ENCODE results near the gene SMIM5.
A peak's percentile ranks its signal among the peaks of the same experiment; 100 is the strongest.

The SMIM5 gene

GRCh38 chr17:75681289-75681688, 48.1 kb downstream of the SMIM5 start:
- in situ Hi-C loops (cut with HindIII; ENCODE audit: low pct_ligation_motif_present, low pct_unique_long_range_greater_than_20kb, low sequenced_read_pairs): no loop called here
- DNase-seq: no peak

GRCh38 chr17:75683583-75683982, 50.3 kb downstream of the SMIM5 start:
- in situ Hi-C loops (cut with HindIII; ENCODE audit: low pct_ligation_motif_present, low pct_unique_long_range_greater_than_20kb, low sequenced_read_pairs): no loop called here
- peak; percentile 56 for DNase-seq

- no peak for DNase-seq
- in situ Hi-C loops (cut with HindIII; ENCODE audit: low pct_ligation_motif_present, low pct_unique_long_range_greater_than_20kb, low sequenced_read_pairs): no loop called here
These were observed 51.0 kb downstream of the SMIM5 start for GRCh38 chr17:75684249-75684648.

- in situ Hi-C loops (cut with HindIII; ENCODE audit: low pct_ligation_motif_present, low pct_unique_long_range_greater_than_20kb, low sequenced_read_pairs): no loop called here
- no peak for DNase-seq
These were observed 51.7 kb downstream of the SMIM5 start for GRCh38 chr17:75684924-75685323.

- in situ Hi-C loops (cut with HindIII; ENCODE audit: low pct_ligation_motif_present, low pct_unique_long_range_greater_than_20kb, low sequenced_read_pairs): no loop called here
- no peak for DNase-seq
These were observed 52.3 kb downstream of the SMIM5 start for GRCh38 chr17:75685499-75685898.

GRCh38 chr17:75688209-75688825, 55.1 kb downstream of the SMIM5 start:
- in situ Hi-C loops (cut with HindIII; ENCODE audit: low pct_ligation_motif_present, low pct_unique_long_range_greater_than_20kb, low sequenced_read_pairs): no loop called here
- DNase-seq: no peak

- DNase-seq: no peak
- in situ Hi-C loops (cut with HindIII; ENCODE audit: low pct_ligation_motif_present, low pct_unique_long_range_greater_than_20kb, low sequenced_read_pairs): no loop called here
These were observed 56.2 kb downstream of the SMIM5 start for GRCh38 chr17:75689441-75689873.
